ENCODE results near the gene VPS8.

The VPS8 gene

DNA sequence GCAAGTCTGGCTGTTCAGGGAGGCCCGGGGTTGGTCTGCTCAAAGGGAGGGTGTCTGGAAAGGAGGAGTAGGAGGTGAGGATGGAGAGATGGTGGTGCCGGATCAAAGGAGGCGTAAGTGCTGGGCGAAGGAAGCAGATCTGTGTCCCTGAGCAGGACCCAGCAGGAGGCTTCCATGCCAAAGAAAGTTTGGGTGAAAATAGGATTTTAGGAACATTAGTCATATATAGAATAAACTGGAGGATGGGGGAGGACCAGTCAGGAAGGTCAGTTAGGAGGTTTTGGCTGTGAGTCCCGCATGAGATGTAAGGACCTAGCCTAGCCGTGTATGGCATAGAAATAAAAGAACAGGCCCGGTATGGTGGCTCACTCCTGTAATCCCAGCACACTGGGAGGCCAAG lies 28.6 kb upstream of the VPS8 start:
- no peak for DNase-seq

DNA sequence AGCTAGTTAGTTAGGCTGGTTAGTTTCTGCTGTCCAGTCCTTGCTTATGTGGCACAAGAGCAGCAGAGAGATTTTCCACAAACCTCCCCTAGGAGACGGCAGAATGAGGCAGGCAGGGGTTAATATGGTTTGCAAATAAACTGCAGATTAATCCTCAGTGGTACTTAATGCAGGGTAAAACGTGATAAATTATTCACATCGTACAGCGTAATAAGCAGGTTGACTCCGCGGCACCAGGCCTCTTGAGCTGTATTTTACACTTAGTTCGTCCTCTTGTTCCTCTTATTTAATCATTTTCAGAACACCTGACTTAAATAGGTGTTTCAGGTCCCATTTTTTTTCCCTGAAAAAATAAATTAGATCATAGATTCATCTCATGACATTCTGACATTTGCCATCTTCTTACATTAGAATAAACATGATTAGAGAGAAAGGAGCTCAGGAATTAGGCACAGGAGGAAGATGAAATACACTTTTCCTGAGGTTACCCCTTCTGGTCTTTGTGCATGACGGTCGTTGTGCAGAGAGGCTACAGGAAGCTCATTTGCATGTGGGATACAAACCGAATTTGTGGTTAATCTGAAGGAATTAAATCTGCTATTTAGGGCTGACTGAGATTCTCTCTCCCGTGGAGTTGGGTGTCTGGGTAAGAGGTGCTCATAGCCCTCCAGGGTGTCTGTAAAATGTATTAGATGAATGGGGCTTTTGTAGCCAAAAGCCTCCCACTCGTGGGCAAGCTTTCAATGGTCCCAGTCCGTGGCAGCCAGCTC lies 27.1 kb upstream of the VPS8 start:
- no peak for DNase-seq

DNA sequence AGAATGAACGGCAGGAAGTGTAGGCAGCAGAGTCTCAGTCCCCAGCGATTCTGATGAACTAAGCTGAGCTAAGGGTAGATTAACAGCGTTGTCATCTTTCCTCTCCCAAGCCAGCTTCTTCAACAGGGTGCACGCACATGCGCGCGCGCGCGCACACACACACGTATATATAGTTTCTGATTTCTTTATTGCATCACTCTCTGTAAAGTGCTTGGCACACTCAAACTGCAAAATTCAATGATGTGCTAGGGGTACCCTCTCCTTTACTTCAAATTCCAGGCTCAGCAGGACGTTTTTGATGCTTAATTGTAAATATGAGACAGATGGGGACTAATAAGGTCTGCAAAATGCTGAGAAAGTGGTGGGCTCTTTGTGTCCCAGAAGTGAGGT lies 26.1 kb upstream of the VPS8 start:
- no peak for DNase-seq

DNA sequence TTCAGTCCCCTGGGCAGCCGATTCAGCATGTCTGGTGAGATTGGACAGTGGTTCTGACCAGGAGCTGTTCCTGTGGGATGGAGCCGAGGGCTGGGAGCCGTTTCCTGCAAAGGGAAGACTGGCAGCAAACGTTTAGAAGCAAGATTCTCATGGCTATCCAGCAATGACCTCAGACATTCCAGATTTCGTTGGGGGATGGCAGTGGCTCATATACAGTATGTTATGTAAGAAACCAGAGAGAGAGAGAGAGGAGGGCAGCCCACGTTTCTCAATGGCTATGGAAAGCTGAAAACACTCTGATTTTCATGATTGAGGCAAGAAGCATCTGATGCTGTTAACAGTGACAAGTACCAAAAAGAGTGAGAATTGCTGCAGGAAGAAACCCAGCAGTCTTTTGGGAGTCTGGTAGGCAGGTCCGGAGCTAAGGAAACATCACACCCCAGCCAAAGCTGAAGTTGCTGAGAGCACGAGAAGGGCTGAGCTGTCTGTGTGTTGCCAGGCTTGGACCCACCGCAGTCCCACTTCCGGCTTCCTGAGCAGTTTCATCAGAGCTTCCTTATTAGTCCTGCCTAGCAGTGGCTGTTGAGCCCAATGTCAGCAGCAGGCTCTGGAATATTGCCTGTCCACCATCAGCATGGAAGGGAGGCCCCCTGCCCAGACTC lies 25.6 kb upstream of the VPS8 start:
- DNase-seq: no peak

DNA sequence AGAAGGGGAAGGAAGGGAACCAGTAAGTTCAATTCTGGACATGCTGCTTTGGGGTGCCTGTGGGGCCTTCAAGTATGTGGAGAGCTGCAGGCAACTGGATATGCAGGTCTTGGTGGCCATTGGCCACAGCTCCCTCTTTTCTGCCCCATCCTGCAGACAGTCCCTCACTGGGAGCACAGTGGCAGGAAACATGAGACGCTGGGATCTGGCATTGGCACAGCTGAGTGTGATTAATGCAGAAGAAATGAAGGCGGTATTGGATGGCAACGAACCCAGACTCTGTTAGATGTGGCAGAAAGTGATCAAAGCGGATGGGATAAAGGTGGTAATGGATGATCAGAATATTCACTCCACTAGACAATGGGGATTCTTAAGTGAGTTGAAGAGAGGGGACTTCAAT lies 23.2 kb upstream of the VPS8 start:
- no peak for DNase-seq

DNA sequence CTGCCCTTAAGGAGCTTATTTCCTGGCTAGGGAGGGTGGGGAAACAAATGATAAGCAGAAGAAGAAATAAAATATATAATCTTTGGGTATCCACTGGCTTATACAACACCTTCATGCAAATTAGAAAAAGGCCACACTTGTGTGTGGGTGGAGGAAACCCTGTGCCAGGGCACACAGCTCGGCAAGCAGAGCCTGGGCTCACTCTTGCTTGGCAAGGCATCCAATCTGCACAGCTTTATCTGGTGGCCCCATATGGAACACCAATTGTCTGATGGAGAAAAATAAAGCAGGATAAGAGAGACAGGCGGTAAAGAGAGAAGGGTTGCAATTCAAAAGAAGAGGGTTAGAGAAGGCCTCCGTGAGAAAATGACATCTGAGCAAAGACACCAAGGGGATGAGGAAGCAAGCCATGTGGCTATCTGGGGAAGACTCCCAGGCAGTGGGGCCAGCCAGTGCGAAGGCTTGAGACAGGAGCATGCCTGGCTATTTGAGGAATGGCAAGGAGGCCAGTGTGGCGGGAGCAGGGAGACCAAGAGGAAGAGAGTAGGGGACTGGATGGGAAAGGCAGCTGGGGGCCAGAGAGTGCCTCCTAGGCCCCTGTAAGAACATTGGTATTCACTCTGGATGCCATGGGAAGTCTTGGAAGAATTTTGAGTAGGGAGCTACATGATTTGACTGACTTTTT lies 22.5 kb upstream of the VPS8 start:
- no peak for DNase-seq

DNA sequence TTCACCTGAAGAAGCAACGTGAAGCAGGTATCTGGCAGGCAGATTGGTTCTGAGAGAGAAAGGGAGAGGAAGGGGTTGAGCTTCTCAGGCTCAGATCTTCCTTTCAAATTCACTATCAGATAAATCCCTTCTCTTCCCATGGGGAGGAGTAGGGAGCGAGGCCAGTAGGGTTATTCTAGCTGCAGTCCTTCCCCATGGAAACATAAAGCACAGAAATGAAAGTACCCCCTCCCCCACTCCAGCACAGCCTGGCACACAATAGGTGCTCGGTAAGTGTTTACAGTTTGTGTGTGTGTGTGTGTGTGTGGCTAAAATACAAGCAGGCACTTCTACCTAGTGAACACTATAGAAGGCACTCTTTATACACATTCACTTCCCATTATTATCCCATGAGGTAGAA lies 20.8 kb upstream of the VPS8 start:
- no peak for DNase-seq

DNA sequence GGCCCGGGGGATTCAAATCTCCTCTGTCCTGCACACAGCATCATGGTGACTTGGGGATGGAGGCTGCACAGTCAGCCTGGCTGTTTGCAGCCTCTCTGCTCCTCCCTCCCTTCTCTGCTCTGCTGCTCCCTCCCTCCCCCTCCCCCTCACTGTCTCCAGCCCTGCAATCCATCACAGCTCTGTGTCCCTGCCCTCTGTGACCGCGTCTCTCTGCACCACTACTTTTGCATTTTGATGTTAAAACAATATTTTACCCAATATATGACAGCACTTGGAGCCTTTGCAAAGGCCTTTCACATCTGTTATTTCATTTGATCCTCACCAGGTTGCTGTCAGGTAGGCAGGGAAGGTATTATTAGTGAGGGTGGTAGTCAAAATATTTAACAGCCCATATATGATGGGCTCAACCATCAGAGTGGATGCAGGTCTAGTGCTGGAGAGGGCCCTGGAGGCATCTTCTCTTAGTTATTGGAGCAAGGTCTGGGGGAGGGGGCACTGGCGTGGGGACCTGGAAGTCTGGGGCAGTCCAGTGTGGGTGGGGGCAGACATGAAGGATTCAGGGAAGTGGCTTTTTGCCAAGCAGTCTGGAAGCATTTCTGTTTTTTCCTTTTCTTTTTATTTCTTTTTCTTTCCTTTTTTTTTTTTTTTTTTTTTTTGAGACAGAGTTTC lies 16.3 kb upstream of the VPS8 start:
- no peak for DNase-seq

DNA sequence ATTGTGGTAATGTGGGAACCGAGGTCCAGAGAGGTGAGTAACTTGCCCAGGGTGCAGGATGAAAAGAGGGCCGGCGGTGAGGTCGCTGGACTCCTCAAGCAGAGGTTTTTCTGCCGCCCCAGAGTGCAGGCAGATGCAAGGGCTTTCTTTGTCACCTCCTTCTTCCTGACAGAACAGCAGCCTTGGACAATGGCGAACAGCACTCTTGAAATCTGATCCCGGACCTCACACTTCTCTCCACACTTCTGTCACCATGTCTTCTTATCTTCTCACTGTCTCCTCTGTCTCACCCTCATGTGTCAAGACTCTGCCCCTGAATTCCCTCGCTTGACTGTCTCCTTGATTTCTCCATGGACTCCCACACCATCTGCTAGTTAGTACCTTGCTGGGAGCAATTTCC lies 15.4 kb upstream of the VPS8 start:
- no peak for DNase-seq

DNA sequence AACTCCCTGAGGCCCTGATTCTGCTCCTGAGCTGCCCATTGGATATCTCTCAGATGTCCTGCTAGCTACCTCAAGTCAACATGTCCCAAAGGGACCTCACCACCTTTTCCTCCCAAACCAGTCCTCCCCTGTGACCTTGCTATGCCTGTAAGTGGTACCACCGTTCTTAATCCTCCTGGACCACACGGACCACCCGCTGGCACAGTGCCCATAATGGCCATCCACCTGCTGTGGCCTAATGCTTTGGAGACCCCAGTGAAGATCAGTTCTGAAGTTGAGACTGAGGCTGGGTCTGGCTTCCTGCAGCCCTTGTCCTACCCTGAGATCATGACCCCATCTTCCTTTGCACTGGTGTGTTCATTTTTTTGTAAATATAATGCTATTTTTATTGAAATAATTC lies 15.0 kb upstream of the VPS8 start:
- DNase-seq: no peak

DNA sequence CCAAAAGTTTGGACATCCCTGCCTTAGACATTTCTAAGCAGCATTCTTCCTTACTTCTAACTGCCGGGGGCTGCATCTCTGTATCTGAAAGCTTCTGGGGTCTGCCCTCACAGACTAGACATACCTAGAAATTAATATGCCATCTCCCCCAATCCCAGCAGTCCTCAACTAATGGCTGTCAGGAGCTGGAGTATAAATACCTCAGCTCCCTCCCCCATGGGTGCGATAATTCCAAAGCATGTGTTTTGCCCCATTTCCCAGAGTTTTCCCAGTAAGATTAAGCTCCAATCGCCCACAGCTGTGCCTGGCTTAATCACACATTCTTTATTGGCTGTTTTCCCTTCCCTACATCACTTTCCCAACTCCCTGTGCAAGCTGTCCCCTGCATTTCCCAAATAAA lies 13.8 kb upstream of the VPS8 start:
- DNase-seq: no peak

DNA sequence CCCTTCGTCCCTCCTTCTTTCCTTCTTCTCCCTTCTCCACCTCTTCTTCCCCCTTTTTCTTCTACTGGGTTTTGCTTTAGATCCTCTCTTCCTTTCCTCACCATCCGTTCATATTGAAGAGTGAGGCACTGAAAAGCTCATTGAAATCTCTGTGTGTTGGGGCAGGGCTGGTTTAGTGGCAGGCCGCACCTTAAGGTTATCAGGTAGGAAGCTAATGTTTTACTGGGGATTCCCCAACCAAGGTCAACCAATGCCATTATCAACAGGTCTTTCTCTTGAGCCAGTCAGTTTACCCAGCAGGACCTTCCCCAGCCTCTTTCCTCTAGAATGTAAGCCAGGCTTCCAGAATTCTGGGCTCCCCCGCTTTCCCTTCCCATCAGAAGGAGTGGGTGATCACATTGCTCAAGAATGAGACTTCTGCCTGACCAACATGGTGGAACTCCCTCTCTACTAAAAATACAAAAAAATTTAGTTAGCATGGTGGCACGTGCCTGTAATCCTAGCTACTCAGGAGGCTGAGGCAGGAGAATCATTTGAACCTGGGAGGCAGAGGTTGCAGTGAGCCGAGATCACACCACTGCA lies 11.5 kb upstream of the VPS8 start:
- no peak for DNase-seq

DNA sequence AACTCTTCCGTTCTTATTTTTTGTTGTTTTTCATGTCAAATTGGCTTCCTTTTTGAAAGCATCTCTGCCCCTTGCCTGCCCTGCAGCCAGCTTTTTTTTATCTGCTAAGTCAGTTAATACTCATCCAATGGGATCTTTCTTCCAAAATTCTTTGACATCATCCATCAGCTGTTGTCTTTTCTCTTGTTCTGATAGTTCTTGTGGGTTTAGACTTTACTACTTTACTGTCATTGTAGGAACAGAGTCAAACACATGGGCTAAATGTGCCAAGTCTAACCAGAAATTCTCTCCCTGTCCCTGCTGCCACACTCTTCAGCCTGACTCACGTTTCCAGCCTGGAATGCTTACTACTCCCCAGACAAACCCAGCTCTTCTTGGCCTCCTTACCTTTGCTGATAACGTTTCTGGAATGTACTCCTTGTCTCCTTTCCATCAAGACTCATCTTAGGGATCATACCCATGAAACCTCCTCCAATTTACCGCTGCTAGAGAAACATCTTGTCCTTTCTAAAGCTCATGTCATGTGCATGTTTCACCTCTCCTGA lies 10.7 kb upstream of the VPS8 start:
- no peak for DNase-seq

DNA sequence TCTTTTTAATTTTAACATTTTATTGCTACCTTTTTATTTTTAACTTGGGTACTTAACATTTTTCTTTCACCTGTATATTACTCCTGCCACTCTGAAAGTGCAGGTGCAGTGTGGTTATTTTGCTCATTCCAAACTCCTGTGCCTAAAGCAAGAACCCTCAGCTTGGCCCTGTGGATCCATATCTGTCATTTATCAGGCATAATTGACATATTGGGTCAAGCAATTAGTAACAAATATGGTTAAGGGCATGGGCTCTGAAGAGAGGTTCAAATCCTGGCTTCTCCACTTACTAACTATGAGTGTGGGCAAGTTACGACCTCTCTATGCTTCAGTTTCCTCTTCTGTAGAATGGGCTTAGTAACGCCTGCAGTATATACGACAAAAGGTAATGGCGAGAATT lies 9.8 kb upstream of the VPS8 start:
- no peak for DNase-seq

DNA sequence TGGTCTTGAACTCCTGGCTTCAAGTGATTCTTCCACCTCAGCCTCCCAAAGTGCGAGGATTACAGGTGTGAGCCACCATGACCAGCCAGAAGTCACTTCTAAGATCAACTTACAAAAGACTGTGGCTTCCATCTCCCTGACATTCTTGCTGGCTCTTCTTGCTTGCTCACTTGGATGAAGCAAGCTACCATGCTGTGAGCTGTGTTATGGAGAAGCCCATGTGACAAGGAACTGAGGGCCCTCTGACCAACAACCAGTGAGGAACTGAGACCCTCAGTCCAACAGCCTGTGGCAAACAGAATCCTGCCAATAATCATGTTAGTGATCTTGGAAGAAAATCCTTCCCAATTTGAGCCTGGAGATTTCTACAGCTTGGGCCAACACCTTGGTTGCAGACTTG lies 7.2 kb upstream of the VPS8 start:
- DNase-seq: no peak

DNA sequence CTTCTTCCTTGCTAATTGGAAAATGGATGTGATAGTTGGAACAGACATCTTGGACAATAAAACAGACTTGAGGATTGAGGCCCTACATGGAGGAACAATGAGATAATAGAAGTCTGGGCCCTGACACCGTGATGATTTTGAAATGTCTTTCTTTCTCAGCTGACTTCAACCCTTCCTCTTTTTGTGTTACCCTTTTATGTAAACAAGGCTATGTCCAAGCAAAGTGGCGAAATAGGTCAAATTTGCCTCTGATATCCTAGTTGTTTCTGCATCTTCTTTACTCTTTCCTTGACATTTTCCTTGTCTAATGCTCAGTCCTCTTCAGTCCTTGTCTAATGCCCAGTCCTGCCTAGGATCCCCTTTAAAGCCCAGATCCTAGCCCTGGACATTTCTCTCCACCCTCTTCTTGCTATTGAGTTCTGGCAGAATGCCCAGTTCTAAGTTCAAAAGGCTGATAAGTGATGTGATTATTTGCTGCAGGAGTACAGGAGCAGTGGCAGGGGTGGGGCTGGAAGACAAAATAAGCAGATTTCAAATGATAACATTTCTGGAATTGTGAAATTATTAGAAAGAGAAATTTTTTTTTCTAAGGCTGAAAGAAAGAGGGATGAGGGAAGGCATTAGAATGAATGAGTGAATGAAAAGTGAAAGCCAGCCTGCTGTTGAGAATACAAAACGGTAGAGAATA lies 6.5 kb upstream of the VPS8 start:
- peak; percentile 78 for DNase-seq

DNA sequence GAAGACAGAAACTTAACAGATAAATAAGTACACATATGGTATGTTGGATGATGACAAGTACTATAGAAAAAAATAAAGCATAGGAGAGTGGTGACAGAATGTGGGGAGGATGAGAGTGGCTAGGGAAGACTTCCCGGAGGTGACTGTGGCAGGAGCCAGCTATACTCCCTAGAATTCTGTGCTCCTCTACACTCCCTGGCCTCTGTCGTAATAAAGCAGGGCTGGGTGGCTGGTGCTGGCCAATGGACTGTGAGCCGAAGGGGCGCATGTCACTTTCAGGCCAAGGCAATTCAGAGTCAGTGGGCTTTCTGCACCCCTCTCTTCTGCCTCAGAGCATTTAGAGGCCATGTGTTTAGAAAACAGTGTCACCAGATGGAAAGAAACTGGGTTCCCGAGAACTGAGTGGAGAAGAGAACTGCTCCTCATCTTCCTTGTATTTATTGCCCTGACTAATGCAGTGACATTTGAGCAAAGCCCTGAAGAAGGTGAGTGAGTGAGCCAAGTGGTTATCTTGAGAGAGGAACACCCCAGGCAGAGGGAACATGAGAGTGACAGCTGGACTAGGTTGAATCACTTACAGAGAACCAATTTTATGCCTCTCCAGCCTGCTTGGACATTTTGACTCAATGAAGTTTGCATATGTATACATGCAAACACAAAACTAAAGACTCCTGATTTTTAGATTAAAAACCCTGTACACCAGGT lies 5.2 kb upstream of the VPS8 start:
- no peak for DNase-seq

DNA sequence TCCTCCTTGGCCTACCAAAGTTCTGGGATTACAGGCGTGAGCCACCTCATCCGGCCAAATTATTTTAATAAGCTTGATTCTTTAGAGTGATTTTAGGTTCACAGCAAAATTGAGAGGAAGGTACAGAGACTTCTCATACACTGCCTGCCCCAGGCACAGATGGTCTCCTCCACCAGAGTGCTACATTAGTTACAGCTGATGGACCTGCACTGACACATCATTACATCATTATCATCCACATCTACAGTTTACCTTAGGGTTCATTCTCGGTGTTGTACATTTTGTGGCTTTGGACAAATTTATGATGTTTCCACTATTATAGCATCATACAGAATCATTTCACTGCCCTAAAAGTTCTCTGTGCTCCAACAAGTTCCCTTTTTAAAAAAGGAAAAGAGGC lies 4.4 kb upstream of the VPS8 start:
- no peak for DNase-seq

DNA sequence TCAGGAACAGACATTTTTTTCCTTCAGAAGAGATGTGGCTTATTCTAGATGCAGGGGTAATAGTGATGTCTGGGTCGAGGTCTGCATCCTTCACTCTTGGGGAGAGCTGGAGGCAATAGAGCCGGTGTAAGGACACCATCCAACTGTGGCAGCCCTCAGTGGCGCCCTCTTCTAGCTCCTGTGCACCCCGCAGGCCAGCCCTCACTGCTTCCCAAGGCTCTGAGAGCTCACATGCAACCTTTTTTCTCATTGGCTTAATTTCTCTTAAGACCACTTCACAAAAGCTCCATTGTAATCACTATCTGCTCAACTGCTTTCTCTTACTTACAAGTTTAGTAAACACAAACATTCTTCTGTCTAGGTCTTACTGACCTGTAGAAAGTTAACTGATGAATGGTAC lies 3.9 kb upstream of the VPS8 start:
- DNase-seq: no peak

DNA sequence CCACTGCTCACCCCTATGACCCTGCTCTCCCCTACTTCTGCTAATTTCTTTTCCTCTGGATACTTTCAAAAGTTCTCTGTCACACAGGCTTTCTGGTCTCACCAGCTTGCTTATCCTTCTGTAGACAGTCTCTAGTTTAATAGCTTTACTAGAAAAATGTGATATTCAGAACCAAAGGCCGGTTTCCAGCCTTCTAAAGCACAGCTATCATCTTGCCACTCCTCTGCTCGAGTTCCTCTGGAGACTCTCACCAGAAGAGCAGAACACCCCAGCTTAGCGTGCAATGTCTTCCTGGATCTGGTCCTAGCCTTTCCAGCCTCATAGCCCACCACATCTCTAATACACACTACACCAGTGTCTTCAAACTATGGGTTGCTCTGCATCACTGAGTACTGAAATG lies 1.8 kb upstream of the VPS8 start:
- no peak for DNase-seq

DNA sequence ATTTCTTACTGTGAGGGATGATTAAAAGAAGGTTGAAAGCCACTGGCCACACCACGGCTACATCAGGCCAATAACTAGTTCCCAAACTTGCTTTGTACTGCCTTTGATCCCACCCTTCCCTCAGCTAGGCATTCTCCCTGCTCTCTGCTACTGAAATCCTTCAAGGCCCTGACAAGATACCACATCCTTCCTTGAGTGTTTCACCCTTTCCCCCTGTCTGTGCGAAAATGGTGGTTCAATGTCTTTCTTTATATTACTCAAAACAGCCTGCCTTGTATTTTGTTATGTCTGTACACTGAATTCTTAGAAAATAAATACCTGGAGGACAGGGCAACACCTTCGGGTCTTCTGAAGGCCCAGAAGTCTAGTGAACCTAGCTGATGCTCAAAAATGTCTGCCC lies 932 bp upstream of the VPS8 start:
- DNase-seq: no peak

DNA sequence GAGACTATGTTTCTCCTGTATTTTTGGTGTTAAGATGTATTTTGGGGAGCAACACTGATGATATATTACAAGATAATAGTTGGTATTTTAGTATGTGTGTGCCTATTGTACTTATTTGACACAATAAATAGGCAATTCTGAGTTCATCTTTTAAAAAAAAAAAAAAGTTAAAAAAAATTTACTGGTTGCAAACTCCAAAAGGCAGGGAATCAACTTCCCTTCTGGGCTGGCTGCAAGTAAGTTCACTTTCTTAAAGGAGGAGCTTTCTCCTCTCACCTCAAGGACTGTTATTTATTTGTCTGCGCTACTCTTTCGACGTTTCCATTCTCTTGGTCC lies 335 bp upstream of the VPS8 start:
- DNase-seq: no peak

All from NCI-H1092 (cell line).